Kidney epithelial cell (primary cell): Measurements from ENCODE around the gene PDCD6IP. TPM values are rescaled to one million over a fixed set of nuclear protein-coding genes. Genes with fewer than 3 reads are reported as not detected.
"Not testable (repeated sequence)": the region's sequence is repeated elsewhere in the genome, so short reads cannot be mapped to it uniquely, and the experiment has no call there.

Experiments used
- DNase-seq: peaks from one replicate; pipeline ENCODE4 v3.0.0-alpha.2; 2010; ENCODE audit warnings: low read depth
- H3K27me3 ChIP-seq: 2 replicates; pipeline ENCODE4 v1.6.0; 2011; ENCODE audit warnings: low read length; ENCODE audit not compliant: control insufficient read depth, insufficient read depth
- H3K36me3 ChIP-seq: 2 replicates; pipeline ENCODE4 v1.5.1; 2011; ENCODE audit warnings: low read length; ENCODE audit not compliant: control insufficient read depth, insufficient read depth
- H3K4me3 ChIP-seq: 2 replicates; pipeline ENCODE4 v1.5.1; 2011; ENCODE audit warnings: low read depth, mild to moderate bottlenecking, control low read depth, low read length
- total RNA-seq: library from RNA; depleted of rRNA; stranded (reverse); fragments of >200 nt; gene quantifications from 2 replicates; pipeline ENCODE4 v1.2.3, GENCODE V29; 2015
- TF ChIP-seq, protein P1 (sequence below): IDR thresholded peaks from 2 replicates; pipeline ENCODE4 v1.5.1; 2011; ENCODE audit warnings: mild to moderate bottlenecking, moderate library complexity, low read length, control low read depth, inconsistent platforms; ENCODE audit not compliant: insufficient read depth, poor library complexity, severe bottlenecking

PDCD6IP gene
- total RNA-seq, 1 donor from 2014 or later: 114 TPM

DNA sequence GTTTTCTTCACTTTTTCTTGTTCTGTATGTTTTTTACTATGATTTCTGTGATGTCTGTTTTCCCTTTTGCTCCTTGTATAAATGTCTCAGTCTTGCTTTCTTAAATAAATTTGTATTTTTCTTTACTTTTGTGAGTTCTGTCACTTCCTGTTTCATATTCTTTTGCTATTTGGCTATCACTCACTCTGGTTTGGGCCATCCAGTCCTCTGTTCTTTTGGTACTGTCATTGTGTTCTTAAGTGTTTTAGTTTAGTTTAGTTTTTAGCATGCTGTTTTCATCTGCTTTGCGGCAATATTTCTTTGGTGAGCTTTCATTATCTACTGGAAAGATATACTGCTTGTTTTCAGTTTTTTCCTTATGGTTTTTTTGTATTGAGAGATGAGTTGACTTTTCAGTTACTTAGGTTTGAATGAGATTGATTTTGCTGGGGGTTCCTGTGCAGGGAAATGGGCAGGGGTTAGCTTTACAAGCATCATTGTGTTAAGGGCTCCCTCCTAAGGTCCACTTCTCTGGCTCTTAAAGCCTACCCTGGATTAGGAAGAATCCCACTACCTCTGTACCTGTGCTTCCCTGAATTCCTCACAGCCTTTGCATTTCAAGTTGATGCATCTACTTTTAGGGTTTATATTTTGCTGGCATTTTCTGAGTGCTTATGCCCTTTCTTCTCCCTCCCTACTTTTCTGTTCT, 35.1 kb downstream of the PDCD6IP start:
- TF ChIP-seq, protein P1, sequence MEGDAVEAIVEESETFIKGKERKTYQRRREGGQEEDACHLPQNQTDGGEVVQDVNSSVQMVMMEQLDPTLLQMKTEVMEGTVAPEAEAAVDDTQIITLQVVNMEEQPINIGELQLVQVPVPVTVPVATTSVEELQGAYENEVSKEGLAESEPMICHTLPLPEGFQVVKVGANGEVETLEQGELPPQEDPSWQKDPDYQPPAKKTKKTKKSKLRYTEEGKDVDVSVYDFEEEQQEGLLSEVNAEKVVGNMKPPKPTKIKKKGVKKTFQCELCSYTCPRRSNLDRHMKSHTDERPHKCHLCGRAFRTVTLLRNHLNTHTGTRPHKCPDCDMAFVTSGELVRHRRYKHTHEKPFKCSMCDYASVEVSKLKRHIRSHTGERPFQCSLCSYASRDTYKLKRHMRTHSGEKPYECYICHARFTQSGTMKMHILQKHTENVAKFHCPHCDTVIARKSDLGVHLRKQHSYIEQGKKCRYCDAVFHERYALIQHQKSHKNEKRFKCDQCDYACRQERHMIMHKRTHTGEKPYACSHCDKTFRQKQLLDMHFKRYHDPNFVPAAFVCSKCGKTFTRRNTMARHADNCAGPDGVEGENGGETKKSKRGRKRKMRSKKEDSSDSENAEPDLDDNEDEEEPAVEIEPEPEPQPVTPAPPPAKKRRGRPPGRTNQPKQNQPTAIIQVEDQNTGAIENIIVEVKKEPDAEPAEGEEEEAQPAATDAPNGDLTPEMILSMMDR: no peak
- DNase-seq: no peak
- Histone ChIP-seq H3K36me3 (no peaks in the 10 kb centered on the region), H3K4me3 (no peak overlapping the region), H3K27me3 (no peaks in the 10 kb centered on the region)

DNA sequence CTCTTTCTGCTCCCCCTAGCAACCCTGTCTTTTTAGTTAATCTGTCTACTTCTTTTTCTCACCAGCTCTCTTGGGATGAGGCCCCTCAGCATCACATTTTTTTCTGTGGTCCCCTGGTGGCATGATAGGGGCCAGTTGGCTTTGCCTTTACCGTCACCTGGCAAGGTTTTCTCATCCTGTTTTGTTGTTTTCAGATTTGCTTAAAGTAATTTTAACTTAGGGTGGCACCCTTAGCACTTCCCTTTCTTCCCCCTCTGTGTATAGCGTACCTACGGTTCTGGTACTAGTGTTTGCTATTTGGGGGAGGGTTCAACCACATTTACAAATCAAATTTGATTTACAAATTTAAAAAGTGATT, 35.6 kb downstream of the PDCD6IP start:
- Histone ChIP-seq H3K27me3 (no peaks in the 10 kb centered on the region), H3K4me3 (no peak overlapping the region), H3K36me3 (no peaks in the 10 kb centered on the region)
- no peak for DNase-seq
- TF ChIP-seq, protein P1: no peak

DNA sequence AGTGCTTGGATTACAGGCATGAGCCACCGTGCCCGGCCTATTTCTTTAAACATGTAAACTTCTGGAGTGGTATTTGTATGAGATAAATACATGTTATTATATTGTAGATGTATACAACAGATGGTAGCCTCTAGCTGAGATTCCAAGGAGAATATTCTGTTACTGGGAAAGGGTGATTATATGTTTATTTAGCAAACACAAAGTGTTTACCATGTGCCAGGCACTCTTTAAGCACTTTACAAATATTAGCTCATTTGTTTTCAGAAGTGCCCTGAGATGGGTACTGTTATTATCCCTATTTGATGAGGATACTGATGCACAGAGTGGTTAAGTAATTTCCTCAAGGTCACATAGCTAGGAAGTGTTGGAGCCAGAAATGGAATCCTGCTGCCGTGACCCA, 38.8 kb downstream of the PDCD6IP start:
- not testable (repeated sequence) for H3K36me3 ChIP-seq, DNase-seq, H3K4me3 ChIP-seq, H3K27me3 ChIP-seq

DNA sequence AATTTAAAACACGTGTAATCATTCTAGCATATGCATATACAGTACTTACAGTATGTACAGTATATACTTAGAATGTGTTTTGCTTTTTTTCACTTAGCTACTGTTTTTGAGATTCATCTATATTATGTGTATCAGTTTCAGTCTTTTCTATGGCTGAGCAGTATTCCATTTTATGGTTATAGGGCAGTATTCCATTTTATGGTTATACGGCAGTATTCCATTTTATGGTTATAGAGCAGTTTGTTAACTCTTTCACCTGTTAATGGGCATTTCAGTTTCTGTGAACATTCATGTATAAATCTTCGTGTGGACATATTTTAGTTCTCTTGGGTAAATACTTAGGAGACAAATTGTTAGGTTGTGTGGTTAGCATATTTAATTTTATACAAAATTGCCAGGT, 40.9 kb downstream of the PDCD6IP start:
- Histone ChIP-seq H3K4me3 (no peak overlapping the region), H3K27me3 (no peaks in the 10 kb centered on the region), H3K36me3 (no peaks in the 10 kb centered on the region)
- TF ChIP-seq, protein P1: no peak
- DNase-seq: no peak

DNA sequence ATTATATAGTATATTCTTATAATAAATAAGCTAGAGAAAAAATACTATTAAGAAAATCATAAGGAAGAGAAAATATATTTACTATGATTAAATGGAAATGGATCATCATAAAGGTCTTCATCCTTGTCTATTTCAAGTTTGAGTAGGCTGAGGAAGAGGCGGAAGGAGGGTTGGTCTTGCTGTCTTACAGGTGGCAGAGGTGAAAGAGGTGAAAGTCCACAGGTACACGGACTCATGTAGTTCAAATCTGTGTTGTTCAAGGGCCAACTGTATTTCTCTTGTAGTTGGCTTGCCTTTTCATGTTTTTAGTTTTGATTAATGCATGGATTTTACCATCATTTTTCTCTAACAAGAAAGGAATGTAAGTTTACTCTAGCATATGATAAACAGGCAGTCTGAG, 41.7 kb downstream of the PDCD6IP start:
- no peak overlapping the region for H3K4me3 ChIP-seq
- no peaks in the 10 kb centered on the region for H3K36me3 ChIP-seq
- no peaks in the 10 kb centered on the region for H3K27me3 ChIP-seq
- TF ChIP-seq, protein P1: no peak
- DNase-seq: no peak

DNA sequence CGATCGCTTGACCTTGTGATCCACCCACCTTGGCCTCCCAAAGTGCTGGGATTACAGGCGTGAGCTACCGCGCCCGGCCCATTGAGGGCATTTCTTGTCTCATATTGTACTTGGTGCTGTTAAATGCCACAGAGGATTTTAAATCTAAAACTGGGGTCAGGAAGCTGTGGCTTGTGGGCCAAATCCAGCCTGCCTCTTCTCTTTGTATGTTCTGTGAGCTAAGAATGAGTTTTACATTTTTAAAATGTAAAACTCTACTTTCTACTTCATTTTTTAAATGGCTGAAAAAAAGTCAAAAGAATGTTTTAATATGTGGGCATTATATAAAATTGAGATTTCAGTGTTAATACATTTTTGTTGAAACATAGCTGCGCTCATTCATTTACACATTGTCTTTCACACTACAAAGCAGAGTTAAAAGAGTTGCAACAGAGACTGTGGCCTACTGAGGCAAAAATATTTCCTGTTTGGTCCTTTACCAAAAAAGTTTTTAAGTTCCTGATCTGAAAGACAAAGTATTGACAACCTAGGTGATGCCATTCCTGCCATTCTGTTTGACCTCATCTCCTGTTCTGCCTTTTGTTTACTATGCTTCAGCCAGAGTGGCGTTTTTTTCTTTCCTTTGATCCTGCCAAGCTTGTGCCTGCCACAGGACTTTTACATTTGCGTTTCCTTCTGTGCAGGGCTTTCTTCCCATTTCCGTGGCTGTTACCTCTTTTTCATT, 50.4 kb downstream of the PDCD6IP start:
- Histone ChIP-seq H3K36me3 (no peaks in the 10 kb centered on the region), H3K27me3 (no peaks in the 10 kb centered on the region), H3K4me3 (no peak overlapping the region)
- TF ChIP-seq, protein P1: no peak
- DNase-seq: no peak

DNA sequence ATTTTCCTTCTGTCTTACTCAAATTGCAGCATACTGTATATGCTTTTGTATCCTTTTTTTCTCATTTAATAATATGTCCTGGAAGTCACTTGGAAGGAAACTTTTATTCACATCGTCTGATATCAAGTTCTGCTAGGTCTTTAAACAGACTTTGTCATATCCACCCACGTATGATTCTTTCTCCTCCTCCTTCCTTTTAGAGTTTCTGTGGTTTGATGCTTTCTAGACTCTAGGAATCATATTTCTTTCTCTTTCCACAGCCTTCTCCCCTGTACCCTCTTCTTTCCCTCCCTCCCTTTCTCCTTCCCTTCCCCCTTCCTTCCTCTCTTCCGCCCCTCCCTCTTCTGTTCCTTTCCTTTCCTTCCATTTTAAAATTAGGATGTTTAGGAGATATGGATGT, 52.2 kb downstream of the PDCD6IP start:
- H3K4me3 ChIP-seq, DNase-seq, H3K36me3 ChIP-seq: not testable (repeated sequence)

DNA sequence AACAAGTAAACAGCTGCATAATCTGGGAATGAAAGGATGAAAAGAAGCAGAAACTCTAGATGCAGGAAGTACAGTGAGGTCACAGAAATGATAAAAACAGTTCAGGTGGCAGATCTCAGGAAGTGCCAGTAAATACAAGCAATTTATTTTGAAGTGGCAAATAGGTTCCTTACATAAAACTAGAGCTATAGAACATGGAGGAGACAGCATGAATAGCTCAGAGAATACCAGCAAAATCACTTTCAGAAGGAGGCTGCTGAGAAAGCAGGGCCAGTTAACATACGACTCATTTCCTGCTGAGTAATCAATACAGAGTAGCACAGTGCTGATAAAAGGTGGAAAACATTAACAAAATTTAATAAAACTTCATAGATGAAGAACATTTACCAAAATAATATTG, 57.0 kb downstream of the PDCD6IP start:
- not testable (repeated sequence) for H3K4me3 ChIP-seq, DNase-seq, H3K27me3 ChIP-seq, H3K36me3 ChIP-seq

More for the DNA sequence above, 52.2 kb downstream of the PDCD6IP start:
- H3K27me3 ChIP-seq: not testable (repeated sequence)
